HepG2 (cell line): Measurements from ENCODE around the gene PIM3. TPM values are rescaled to one million over a fixed set of nuclear protein-coding genes. Genes with fewer than 3 reads are reported as not detected.
A peak's percentile ranks its signal among the peaks of the same experiment; 100 is the strongest.

Experiments used
- ATF3 ChIP-seq: sonication (generic); formaldehyde crosslinking; IDR thresholded peaks from 2 replicates; pipeline ENCODE4 v1.4.0; 2020; ENCODE audit warnings: missing genetic modification reagents
- ATF4 ChIP-seq, 2 experiments: fragments of 450-650 bp in 1 of 2; sonication (generic) in 1 of 2; formaldehyde crosslinking; IDR thresholded peaks; 2 replicates each; pipeline versions ENCODE4 v1.5.0 to v1.8.0; 2020 to 2022; ENCODE audit warnings: mild to moderate bottlenecking in 1 of 2, missing genetic modification reagents in 1 of 2
- CBFB ChIP-seq: sonication (generic); formaldehyde crosslinking; IDR thresholded peaks from 2 replicates; pipeline ENCODE4 v1.4.0; 2020; ENCODE audit warnings: missing genetic modification reagents
- DNMT3B ChIP-seq: conservative IDR thresholded peaks from 2 replicates; pipeline ENCODE4 v1.6.1; 2016; ENCODE audit warnings: missing biosample characterization, control low read depth
- EP300 ChIP-seq, 3 experiments: sonication (generic) in 1 of 3; formaldehyde crosslinking in 1 of 3; IDR thresholded peaks; 2 replicates each; pipeline versions ENCODE4 v1.5.1 to v1.6.1; 2011 to 2020; ENCODE audit warnings: low read depth in 2 of 3, low read length in 2 of 3, borderline replicate concordance in 1 of 3, improper control_type of control experiment in 1 of 3, mild to moderate bottlenecking in 1 of 3, missing genetic modification reagents in 1 of 3, moderate library complexity in 1 of 3
- HBP1 ChIP-seq: IDR thresholded peaks from 2 replicates; pipeline ENCODE4 v1.6.1; 2016; ENCODE audit warnings: low read depth, control low read depth
- HNF1B ChIP-seq: sonication (generic); formaldehyde crosslinking; IDR thresholded peaks from 2 replicates; pipeline ENCODE4 v1.5.1; 2020; ENCODE audit warnings: mild to moderate bottlenecking, moderate library complexity, missing genetic modification reagents
- KDM6A ChIP-seq: IDR thresholded peaks from 2 replicates; pipeline ENCODE4 v1.6.1; 2016; ENCODE audit warnings: low read depth
- MLX ChIP-seq: IDR thresholded peaks from 2 replicates; pipeline ENCODE4 v1.6.1; 2016
- NCOR1 ChIP-seq: fragments of 200-600 bp; sonication (generic); IDR thresholded peaks from 2 replicates; pipeline ENCODE4 v1.7.0; 2017; ENCODE audit warnings: antibody characterized with exemption, low read length, borderline replicate concordance
- PITX1 ChIP-seq: sonication (generic); formaldehyde crosslinking; IDR thresholded peaks from 2 replicates; pipeline ENCODE4 v1.5.1; 2020; ENCODE audit warnings: mild to moderate bottlenecking, missing genetic modification reagents
- REL ChIP-seq: sonication (generic); formaldehyde crosslinking; conservative IDR thresholded peaks from 2 replicates; pipeline ENCODE4 v1.8.0; 2022; ENCODE audit warnings: mild to moderate bottlenecking, missing genetic modification reagents, moderate library complexity
- SALL2 ChIP-seq: sonication (generic); formaldehyde crosslinking; IDR thresholded peaks from 2 replicates; pipeline ENCODE4 v1.8.1; 2023; ENCODE audit warnings: mild to moderate bottlenecking, missing genetic modification reagents, inconsistent platforms
- SIN3A ChIP-seq: IDR thresholded peaks from 2 replicates; pipeline ENCODE4 v1.6.1; 2011; ENCODE audit warnings: low read depth, mild to moderate bottlenecking, control low read depth, low read length, borderline replicate concordance
- UBTF ChIP-seq: sonication (generic); formaldehyde crosslinking; IDR thresholded peaks from 2 replicates; pipeline ENCODE4 v1.4.0; 2020; ENCODE audit warnings: mild to moderate bottlenecking, missing genetic modification reagents
- ZBTB7A ChIP-seq: sonication (generic); formaldehyde crosslinking; IDR thresholded peaks from 2 replicates; pipeline ENCODE4 v1.8.0; 2022; ENCODE audit warnings: mild to moderate bottlenecking, missing genetic modification reagents
- ZNF24 ChIP-seq: fragments of 450-650 bp; IDR thresholded peaks from 2 replicates; pipeline ENCODE4 v1.6.1; 2017; ENCODE audit warnings: antibody characterized with exemption, mild to moderate bottlenecking
- ZNF44 ChIP-seq: sonication (generic); formaldehyde crosslinking; IDR thresholded peaks from 2 replicates; pipeline ENCODE4 v1.5.1; 2020; ENCODE audit warnings: mild to moderate bottlenecking, missing genetic modification reagents
- ZNF629 ChIP-seq: sonication (generic); formaldehyde crosslinking; conservative IDR thresholded peaks from 2 replicates; pipeline ENCODE4 v1.5.0; 2020; ENCODE audit warnings: missing genetic modification reagents
- ZNF713 ChIP-seq: sonication (generic); formaldehyde crosslinking; IDR thresholded peaks from 2 replicates; pipeline ENCODE4 v1.4.0; 2020; ENCODE audit warnings: mild to moderate bottlenecking, missing genetic modification reagents
- polyA plus RNA-seq, 8 experiments: library from polyadenylated mRNA; depleted of rRNA in 3 of 8; stranded (reverse) in 7 of 8; unstranded in 1 of 8; fragments of >200 nt; fragmentation: Illumina TruSeq in 4 of 8; extraction: Trizol in 4 of 8; gene quantifications; 2 replicates each; pipeline versions ENCODE4 v1.2.1 to v1.2.3, GENCODE V29; 2011 to 2016; ENCODE audit warnings: low read depth in 4 of 8, missing spikeins in 1 of 8, mixed read lengths in 1 of 8; ENCODE audit not compliant: insufficient read depth in 1 of 8
- total RNA-seq, 5 experiments: library from RNA; depleted of rRNA; stranded (reverse); fragments of >200 nt; fragmentation: Illumina TruSeq; extraction: Trizol; gene quantifications; 2 replicates each; pipeline ENCODE4 v1.2.3, GENCODE V29; 2016; ENCODE audit warnings: low read depth in 1 of 5

Gene PIM3
- total and polyA plus RNA-seq, 2 of the 13 experiments (the other 11 are each of a cell fraction or from before 2014, with no cell fraction given): 21.6 to 31.2 TPM

GRCh38 chr22:49936018-49936972 is 24.3 kb upstream of the PIM3 start (continued):
- TF ChIP-seq ZNF713 (CRISPR knock-in tag): no peak
- 0 out of 2 replicates have a peak, but pooled peaks have one; percentile 17 for TF ChIP-seq MLX
- TF ChIP-seq ZNF629 (CRISPR knock-in tag): no peak
- no peak for TF ChIP-seq ZNF44 (CRISPR knock-in tag)
- peak in 1 of 2 experiments; percentile 78; a peak in 2 of 4 replicates for TF ChIP-seq EP300 (IDR thresholded peaks at IDR 0.05; ENCODE audit: low read depth in 2 of 2, low read length in 2 of 2)
- TF ChIP-seq EP300 (CRISPR knock-in tag; IDR thresholded peaks at IDR 0.05; ENCODE audit: borderline replicate concordance): peak; percentile 75; the same call in 1 of the 2 replicates
- no peak for TF ChIP-seq REL (CRISPR knock-in tag)
- 0 out of 2 replicates have a peak, but pooled peaks have one; percentile 32 for TF ChIP-seq PITX1 (CRISPR knock-in tag)
- peak; percentile 53; the same call in 1 of the 2 replicates for TF ChIP-seq ZBTB7A (CRISPR knock-in tag)
- 0 out of 2 replicates have a peak, but pooled peaks have one; percentile 48 for TF ChIP-seq SIN3A
- TF ChIP-seq SALL2 (CRISPR knock-in tag): no peak
- TF ChIP-seq ATF4 (CRISPR knock-in tag; IDR thresholded peaks at IDR 0.05): peak in 1 of 2 experiments; percentile 34; a peak in 1 of 4 replicates
- TF ChIP-seq KDM6A (CRISPR knock-in tag): 0 out of 2 replicates have a peak, but pooled peaks have one; percentile 8
- TF ChIP-seq HBP1 (CRISPR knock-in tag): no peak
- peak; percentile 52; the same call in 1 of the 2 replicates for TF ChIP-seq HNF1B (CRISPR knock-in tag)
- peak; percentile 86; the same call in 1 of the 2 replicates for TF ChIP-seq NCOR1
- TF ChIP-seq ZNF24: no peak
- TF ChIP-seq ATF3 (CRISPR knock-in tag): peak; percentile 80
- TF ChIP-seq DNMT3B (CRISPR knock-in tag): peak; percentile 60; the same call in 1 of the 2 replicates
- 0 out of 2 replicates have a peak, but pooled peaks have one; percentile 51 for TF ChIP-seq CBFB
- peak; percentile 67 for TF ChIP-seq UBTF (CRISPR knock-in tag)
